ENCODE results near the gene C3orf52.

DNA sequence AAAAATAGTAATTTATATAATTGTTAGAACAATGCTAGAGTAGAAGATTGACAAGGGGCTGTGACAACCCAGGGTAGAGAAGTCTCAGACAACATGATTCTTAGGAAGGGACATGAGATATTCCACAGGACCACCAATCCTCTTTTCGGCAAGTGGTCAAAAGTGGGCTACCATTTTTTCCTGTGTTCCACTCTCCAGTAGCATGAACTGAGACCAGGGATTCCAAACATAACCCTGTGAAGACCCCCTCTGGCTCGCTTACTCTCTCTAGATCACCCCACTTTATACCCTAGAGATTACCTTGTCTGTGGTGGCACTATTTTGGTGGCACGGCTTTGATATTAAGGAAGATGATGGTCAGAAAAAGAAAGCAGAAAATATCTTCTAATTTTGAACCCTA is 45.9 kb downstream of the C3orf52 start:
- TF ChIP-seq GATA3 (IDR thresholded peaks at IDR 0.05; ENCODE audit: low read depth, low read length) (no peak), GATA2 (IDR thresholded peaks at IDR 0.05; ENCODE audit: low read depth, low read length) (no peak)

Measured in SH-SY5Y (cell line).